H1 (cell line): ENCODE results near the gene ANO9. TPM values are rescaled to one million over a fixed set of nuclear protein-coding genes. Genes with fewer than 3 reads are reported as not detected.

Experiments
- CTCF ChIA-PET: fragments of 300-600 bp; sonication (Branson Sonifier 250); formaldehyde crosslinking; loops from one replicate; lab custom pipeline; 2021; ENCODE audit not compliant: partially characterized antibody; lab: Charles Lee
- POLR2A ChIA-PET: fragments of 300-600 bp; sonication (Branson Sonifier 250); formaldehyde crosslinking; loops from one replicate; lab custom pipeline; 2021; ENCODE audit warnings: inconsistent platforms; ENCODE audit not compliant: partially characterized antibody; lab: Charles Lee
- DNase-seq, 2 experiments: peaks; one replicate each; pipeline versions ENCODE4 v3.0.0 to v3.0.0-alpha.2; 2010 to 2022; ENCODE audit warnings: low spot score in 2 of 2, low read depth in 1 of 2, mixed read lengths in 1 of 2
- FAIRE-seq: peaks from 2 replicates; lab custom pipeline; 2011; peaks lifted over from hg19 to GRCh38; lab: Jason Lieb, UNC
- H2AFZ ChIP-seq: 2 replicates; pipeline ENCODE4 v1.8.1; 2012; ENCODE audit warnings: low read length, inconsistent platforms
- H2AK5ac ChIP-seq: 2 replicates; pipeline ENCODE4 v1.6.1; 2013; ENCODE audit warnings: low read depth, low read length
- H2BK120ac ChIP-seq: replicated peaks from 2 replicates; pipeline ENCODE3; 2013; ENCODE audit warnings: low read depth, low read length, inconsistent platforms
- H2BK12ac ChIP-seq: 2 replicates; pipeline ENCODE4 v1.6.1; 2013; ENCODE audit warnings: low read depth, low read length
- H2BK15ac ChIP-seq: 2 replicates; pipeline ENCODE4 v1.6.1; 2013; ENCODE audit warnings: low read length
- H2BK20ac ChIP-seq: 2 replicates; pipeline ENCODE4 v1.6.1; 2013; ENCODE audit warnings: low read length
- H2BK5ac ChIP-seq: 2 replicates; pipeline ENCODE4 v1.6.1; 2013; ENCODE audit warnings: low read depth, low read length
- H3K14ac ChIP-seq: 2 replicates; pipeline ENCODE4 v1.6.1; 2013; ENCODE audit warnings: inconsistent platforms; ENCODE audit not compliant: insufficient read length
- H3K18ac ChIP-seq: 2 replicates; pipeline ENCODE4 v1.6.1; 2013; ENCODE audit warnings: low read length; ENCODE audit errors: extremely low read depth
- H3K23ac ChIP-seq: 2 replicates; pipeline ENCODE4 v1.6.1; 2013; ENCODE audit warnings: inconsistent platforms; ENCODE audit not compliant: insufficient read length
- H3K23me2 ChIP-seq: 2 replicates; pipeline ENCODE4 v1.6.1; 2013; ENCODE audit warnings: low read depth, low read length
- H3K27ac ChIP-seq: 2 replicates; pipeline ENCODE4 v1.6.1; 2011; ENCODE audit warnings: low read depth, low read length, inconsistent platforms
- H3K27me3 ChIP-seq, 4 experiments: replicated peaks in 1 of 4; 1 replicate in 1 of 4; 2 replicates in 3 of 4; pipeline versions ENCODE4 v1.6.1 to v1.8.1; 2011 to 2013; ENCODE audit warnings: low read length in 3 of 4, mild to moderate bottlenecking in 3 of 4, inconsistent platforms in 2 of 4, mixed read lengths in 2 of 4, moderate library complexity in 1 of 4; ENCODE audit not compliant: control insufficient read depth in 3 of 4, insufficient read depth in 3 of 4; ENCODE audit errors: extremely low read depth in 1 of 4
- H3K36me3 ChIP-seq, 4 experiments: 2 replicates each; pipeline versions ENCODE4 v1.6.1 to v1.8.1; 2011 to 2013; ENCODE audit warnings: mild to moderate bottlenecking in 4 of 4, low read length in 3 of 4, moderate library complexity in 2 of 4, control low read depth in 1 of 4, inconsistent platforms in 1 of 4; ENCODE audit not compliant: insufficient read depth in 4 of 4, control insufficient read depth in 2 of 4
- H3K4ac ChIP-seq: replicated peaks from 2 replicates; pipeline ENCODE3; 2013; ENCODE audit warnings: low read length, low read depth, mixed read lengths, inconsistent platforms; ENCODE audit not compliant: insufficient read length
- H3K4me1 ChIP-seq, 4 experiments: replicated peaks in 1 of 4; 1 replicate in 1 of 4; 2 replicates in 3 of 4; pipeline versions ENCODE4 v1.6.1 to v1.8.1; 2011 to 2013; ENCODE audit warnings: low read length in 3 of 4, inconsistent platforms in 2 of 4, mixed read lengths in 1 of 4; ENCODE audit not compliant: insufficient read depth in 4 of 4, control insufficient read depth in 3 of 4
- H3K4me2 ChIP-seq, 2 experiments: 2 replicates each; pipeline versions ENCODE4 v1.6.1 to v1.8.1; 2011 to 2013; ENCODE audit warnings: low read depth in 2 of 2, low read length in 2 of 2, control low read depth in 1 of 2, inconsistent platforms in 1 of 2, mild to moderate bottlenecking in 1 of 2; ENCODE audit not compliant: insufficient read depth in 1 of 2
- H3K4me3 ChIP-seq, 4 experiments: fragments of 200-600, 300-600 bp in 1 of 4; sonication (generic), shearing (Covaris generic), sonication (Bioruptor Twin) in 1 of 4; 2 replicates each; pipeline versions ENCODE4 v1.5.1 to v1.8.1; 2011 to 2016; ENCODE audit warnings: low read length in 4 of 4, low read depth in 3 of 4, control low read depth in 2 of 4, inconsistent platforms in 2 of 4, mild to moderate bottlenecking in 2 of 4, mixed read lengths in 1 of 4, moderate library complexity in 1 of 4; ENCODE audit not compliant: insufficient read depth in 2 of 4; ENCODE audit errors: extremely low read depth in 1 of 4
- H3K56ac ChIP-seq: replicated peaks from 2 replicates; pipeline ENCODE3; 2013; ENCODE audit warnings: low read depth, mild to moderate bottlenecking, mixed read lengths, low read length, inconsistent platforms; ENCODE audit not compliant: insufficient read length
- H3K79me1 ChIP-seq: 2 replicates; pipeline ENCODE4 v1.6.1; 2013; ENCODE audit warnings: low read depth, low read length, control low read depth
- H3K79me2 ChIP-seq, 2 experiments: 2 replicates each; pipeline versions ENCODE4 v1.6.1 to v1.8.1; 2012 to 2013; ENCODE audit warnings: low read length in 2 of 2, mild to moderate bottlenecking in 2 of 2, inconsistent platforms in 1 of 2; ENCODE audit not compliant: insufficient read depth in 2 of 2, control insufficient read depth in 1 of 2
- H3K9ac ChIP-seq, 4 experiments: replicated peaks in 1 of 4; 1 replicate in 1 of 4; 2 replicates in 3 of 4; pipeline versions ENCODE4 v1.6.1 to v1.8.1; 2011 to 2013; ENCODE audit warnings: low read depth in 3 of 4, low read length in 3 of 4, control low read depth in 2 of 4, mild to moderate bottlenecking in 2 of 4, moderate library complexity in 2 of 4, inconsistent platforms in 1 of 4; ENCODE audit errors: extremely low read depth in 1 of 4
- H3K9me3 ChIP-seq, 2 experiments: 2 replicates each; pipeline versions ENCODE4 v1.6.1 to v1.8.1; 2012 to 2013; ENCODE audit warnings: mild to moderate bottlenecking in 2 of 2, moderate library complexity in 2 of 2, control low read depth in 1 of 2, inconsistent platforms in 1 of 2, low read depth in 1 of 2, low read length in 1 of 2, mixed read lengths in 1 of 2; ENCODE audit not compliant: insufficient read depth in 2 of 2
- H4K20me1 ChIP-seq, 2 experiments: replicated peaks in 1 of 2; 2 replicates each; pipeline versions ENCODE3 to v1.8.1; 2011 to 2013; ENCODE audit warnings: inconsistent platforms in 2 of 2, low read length in 2 of 2, mild to moderate bottlenecking in 1 of 2; ENCODE audit not compliant: insufficient read depth in 2 of 2, control insufficient read depth in 1 of 2
- H4K5ac ChIP-seq: 2 replicates; pipeline ENCODE4 v1.6.1; 2013; ENCODE audit warnings: low read length, low read depth, mixed read lengths, inconsistent platforms; ENCODE audit not compliant: insufficient read length
- H4K8ac ChIP-seq: 2 replicates; pipeline ENCODE4 v1.8.0; 2013; ENCODE audit warnings: mild to moderate bottlenecking, moderate library complexity, low read length, inconsistent platforms; ENCODE audit not compliant: insufficient read depth; ENCODE audit errors: extremely low read depth
- H4K91ac ChIP-seq: replicated peaks from 2 replicates; pipeline ENCODE3; 2013; ENCODE audit warnings: low read length, mixed read lengths, inconsistent platforms; ENCODE audit not compliant: insufficient read length
- CREB1 ChIP-seq: IDR thresholded peaks from 2 replicates; pipeline ENCODE4 v1.6.1; 2012; ENCODE audit warnings: inconsistent platforms
- KDM1A ChIP-seq: fragments of 200-600, 300-600 bp; sonication (generic); IDR thresholded peaks from 2 replicates; pipeline ENCODE4 v1.7.1; 2016; ENCODE audit warnings: mild to moderate bottlenecking, low read length, borderline replicate concordance
- RAD21 ChIP-seq, 2 experiments: IDR thresholded peaks in 1 of 2; conservative IDR thresholded peaks in 1 of 2; 2 replicates each; pipeline ENCODE4 v1.6.1; 2011; ENCODE audit warnings: low read depth in 2 of 2, low read length in 2 of 2, improper control_type of control experiment in 1 of 2, inconsistent platforms in 1 of 2, mild to moderate bottlenecking in 1 of 2, moderate library complexity in 1 of 2
- WGBS, 2 experiments: shearing (Covaris generic) in 1 of 2; methylation state at CpG; one replicate each; pipeline versions ENCODE4 v1.1.6 to v1.1.7; 2013 to 2015; ENCODE audit warnings: low lambda C conversion rate in 2 of 2, mixed read lengths in 2 of 2, inconsistent platforms in 1 of 2, low coverage in 1 of 2, missing lambda C conversion rate in 1 of 2; ENCODE audit not compliant: insufficient replicate concordance in 2 of 2, insufficient coverage in 1 of 2, insufficient read length in 1 of 2; ENCODE audit errors: extremely low coverage in 1 of 2, missing lambda C conversion rate in 1 of 2; 5-methylcytosine and 5-hydroxymethylcytosine counted together
- polyA plus RNA-seq, 7 experiments: library from polyadenylated mRNA; depleted of rRNA in 3 of 7; stranded (reverse) in 5 of 7; unstranded in 2 of 7; fragments of >200 nt in 5 of 7; fragments of 200-250 nt in 2 of 7; gene quantifications; 1 replicate in 5 of 7; 2 replicates in 1 of 7; 4 replicates in 1 of 7; pipeline versions ENCODE4 v1.2.1 to v1.2.3, GENCODE V29; 2011 to 2013; ENCODE audit warnings: missing spikeins in 2 of 7, mixed read lengths in 2 of 7
- total RNA-seq: library from RNA; stranded (reverse); fragmentation: NEBNext Ultra II Directional; extraction: Animal tissue kit (Norgen Biotek cat#: 25700); gene quantifications from 2 replicates; pipeline ENCODE4 v1.2.1, GENCODE V29; 2021
- TF ChIP-seq, protein P1 (sequence below), 3 experiments: IDR thresholded peaks; 1 replicate in 2 of 3; 2 replicates in 1 of 3; pipeline versions ENCODE4 v1.5.1 to v1.6.1; 2011; ENCODE audit warnings: low read length in 3 of 3, mild to moderate bottlenecking in 3 of 3, inconsistent platforms in 2 of 3, low read depth in 1 of 3, moderate library complexity in 1 of 3; ENCODE audit not compliant: insufficient read depth in 1 of 3; ENCODE audit errors: control extremely low read depth in 1 of 3

ANO9 gene
- total and polyA plus RNA-seq, 2 of the 8 experiments (the other 6 are each of a cell fraction or from before 2014, with no cell fraction given) = 20.0 to 20.7 TPM

DNA sequence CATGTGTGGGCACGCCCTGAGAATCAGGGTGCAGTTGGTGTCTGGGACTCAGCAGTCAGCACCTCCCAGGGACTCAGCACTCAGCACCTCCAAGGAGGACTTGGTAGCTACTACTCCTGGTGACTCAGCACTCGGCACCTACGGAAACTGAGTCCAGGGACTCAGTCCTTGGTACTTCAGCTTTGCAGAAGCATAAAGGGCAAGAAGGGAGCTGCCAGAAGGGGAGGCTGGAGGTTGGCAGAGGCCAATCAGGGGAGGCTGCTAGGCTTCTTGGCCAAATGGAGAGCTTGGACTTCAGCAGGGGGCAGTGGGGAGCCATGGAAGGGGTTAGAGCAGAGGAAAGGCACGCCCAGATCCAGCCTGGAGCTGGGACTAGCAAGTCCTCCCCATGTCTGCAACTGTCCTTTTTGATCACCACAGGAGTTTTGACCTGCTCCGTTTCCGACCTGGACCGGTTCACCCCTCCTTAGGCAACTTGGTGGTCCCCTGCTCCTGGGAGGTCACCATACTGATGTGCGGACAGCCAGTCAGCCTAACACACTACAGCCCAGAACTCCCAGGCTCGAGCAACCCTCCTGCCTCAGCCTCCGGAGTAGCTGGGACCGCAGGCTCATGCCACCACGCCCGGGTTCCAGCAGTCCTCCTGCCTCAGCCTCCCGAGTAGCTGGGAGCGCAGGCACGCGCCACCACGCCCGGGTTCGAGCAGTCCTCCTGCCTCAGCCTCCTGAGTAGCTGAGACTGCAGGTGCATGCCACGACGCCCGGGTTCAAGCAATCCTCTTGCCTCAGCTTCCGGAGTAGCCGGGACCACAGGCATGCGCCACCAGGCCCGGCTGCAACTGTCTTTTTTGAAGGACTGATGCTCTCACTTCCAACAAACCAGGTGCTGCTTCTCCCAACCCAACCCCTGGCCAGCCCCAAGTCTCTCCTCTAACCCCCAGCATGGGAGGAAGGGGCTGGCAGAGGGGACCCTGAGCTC, 1.5 kb downstream of the ANO9 start:
- Histone ChIP-seq H3K23ac (no peak overlapping the region), H2AFZ (no peak overlapping the region), H4K8ac (no peak overlapping the region), H3K4me3 (no peak overlapping the region), H3K18ac (no peak overlapping the region), H3K79me2 (no peaks in the 10 kb centered on the region), H3K27ac (no peak overlapping the region), H2BK120ac (no peak overlapping the region), H3K9ac (no peak overlapping the region), H4K20me1 (no peaks in the 10 kb centered on the region), H2AK5ac (no peak overlapping the region; the same call in 1 of the 2 replicates), H3K79me1 (no peaks in the 10 kb centered on the region), H2BK5ac (no peak overlapping the region; the same call in 1 of the 2 replicates), H3K56ac (no peak overlapping the region), H3K27me3 (no peaks in the 10 kb centered on the region), H2BK20ac (peak overlapping the region; percentile 90; the same call in 1 of the 2 replicates), H4K91ac (no peak overlapping the region), H3K36me3 (0 out of 8 replicates have a peak, but pooled peaks cover 0 to 2% (median 0%) of the 10 kb centered on the region in 4 experiments), H2BK12ac (peak overlapping the region; percentile 75; the same call in 1 of the 2 replicates), H3K23me2 (peaks cover 2% of the 10 kb centered on the region; the same call in 1 of the 2 replicates), H4K5ac (no peak overlapping the region), H2BK15ac (no peak overlapping the region), H3K4me1 (peaks cover 0 to 15% (median 7%) of the 10 kb centered on the region in 4 experiments; a peak in 5 of 7 replicates), H3K4ac (no peak overlapping the region), H3K9me3 (peaks cover 6 to 10% of the 10 kb centered on the region in 2 experiments; a peak in 3 of 4 replicates), H3K4me2 (no peak overlapping the region), H3K14ac (no peak overlapping the region)
- CTCF ChIA-PET = interaction anchor here (0.6 to 2.1 kb wide), 14 partner anchors 10 to 218 kb away, joined by 3 to 5 read pairs (median 3); no protein-coding TSS in a partner anchor
- 91% methylated on average over 18 of the region's 27 CpGs; no CpG with 5 or more reads in 1 of the 2 experiments for WGBS, 2 experiments
- POLR2A ChIA-PET = interaction anchor here (0.8 to 3.6 kb wide), 5 partner anchors 10 to 33 kb away, joined by 3 to 21 read pairs (median 4); partner anchors contain the start of gene PTDSS2
- TF ChIP-seq KDM1A (peak; percentile 72; the same call in 1 of the 2 replicates), RAD21 (IDR thresholded peaks at IDR 0.05 in 1 of 2, conservative IDR thresholded peaks at IDR 0.05 in 1 of 2; ENCODE audit: low read depth in 2 of 2, low read length in 2 of 2) (peak; percentile 12 to 42; a peak in 3 of 4 replicates), CREB1 (no peak)
- TF ChIP-seq, protein P1, sequence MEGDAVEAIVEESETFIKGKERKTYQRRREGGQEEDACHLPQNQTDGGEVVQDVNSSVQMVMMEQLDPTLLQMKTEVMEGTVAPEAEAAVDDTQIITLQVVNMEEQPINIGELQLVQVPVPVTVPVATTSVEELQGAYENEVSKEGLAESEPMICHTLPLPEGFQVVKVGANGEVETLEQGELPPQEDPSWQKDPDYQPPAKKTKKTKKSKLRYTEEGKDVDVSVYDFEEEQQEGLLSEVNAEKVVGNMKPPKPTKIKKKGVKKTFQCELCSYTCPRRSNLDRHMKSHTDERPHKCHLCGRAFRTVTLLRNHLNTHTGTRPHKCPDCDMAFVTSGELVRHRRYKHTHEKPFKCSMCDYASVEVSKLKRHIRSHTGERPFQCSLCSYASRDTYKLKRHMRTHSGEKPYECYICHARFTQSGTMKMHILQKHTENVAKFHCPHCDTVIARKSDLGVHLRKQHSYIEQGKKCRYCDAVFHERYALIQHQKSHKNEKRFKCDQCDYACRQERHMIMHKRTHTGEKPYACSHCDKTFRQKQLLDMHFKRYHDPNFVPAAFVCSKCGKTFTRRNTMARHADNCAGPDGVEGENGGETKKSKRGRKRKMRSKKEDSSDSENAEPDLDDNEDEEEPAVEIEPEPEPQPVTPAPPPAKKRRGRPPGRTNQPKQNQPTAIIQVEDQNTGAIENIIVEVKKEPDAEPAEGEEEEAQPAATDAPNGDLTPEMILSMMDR (IDR thresholded peaks at IDR 0.05; ENCODE audit: control extremely low read depth in 1 of 3, insufficient read depth in 1 of 3, low read depth in 1 of 3, low read length in 3 of 3) = 0 out of 4 replicates have a peak, but pooled peaks of 1 of the 3 experiments have one; percentile 24
- FAIRE-seq = no peak
- DNase-seq = no peak
